Colon (tissue), 2 donors: Measurements from ENCODE around the gene ADAMTSL3.

Source experiments
- FAIRE-seq: peaks from 2 replicates; lab custom pipeline; 2012; peaks lifted over from hg19 to GRCh38; lab: Jason Lieb, UNC
- donor health status: control.
- donor health status: control.

Gene ADAMTSL3

GRCh38 chr15:83837945-83838571, 184.1 kb downstream of the ADAMTSL3 start:
- no peak for FAIRE-seq

- FAIRE-seq, result no peak
These were observed 184.8 kb downstream of the ADAMTSL3 start for GRCh38 chr15:83838763-83839162.

GRCh38 chr15:83842281-83842680, 188.4 kb downstream of the ADAMTSL3 start:
- no peak for FAIRE-seq

GRCh38 chr15:83843471-83843871, 189.5 kb downstream of the ADAMTSL3 start:
- FAIRE-seq, result no peak

GRCh38 chr15:83844742-83845141, 190.8 kb downstream of the ADAMTSL3 start:
- no peak for FAIRE-seq

GRCh38 chr15:83845230-83845629, 191.3 kb downstream of the ADAMTSL3 start:
- no peak for FAIRE-seq

- FAIRE-seq, result no peak
These were observed 192.9 kb downstream of the ADAMTSL3 start for GRCh38 chr15:83846847-83847246.

- FAIRE-seq, result no peak
These were observed 194.6 kb downstream of the ADAMTSL3 start for GRCh38 chr15:83848315-83849050.

- FAIRE-seq, result no peak
These were observed 196.1 kb downstream of the ADAMTSL3 start for GRCh38 chr15:83850015-83850414.

GRCh38 chr15:83850501-83851245, 196.8 kb downstream of the ADAMTSL3 start:
- FAIRE-seq, result no peak

- FAIRE-seq, result no peak
These were observed 199.3 kb downstream of the ADAMTSL3 start for GRCh38 chr15:83853232-83853631.

- no peak for FAIRE-seq
These were observed 200.4 kb downstream of the ADAMTSL3 start for GRCh38 chr15:83854321-83854720.

- no peak for FAIRE-seq
These were observed 201.2 kb downstream of the ADAMTSL3 start for GRCh38 chr15:83854950-83855707.

GRCh38 chr15:83855956-83856355, 202.0 kb downstream of the ADAMTSL3 start:
- FAIRE-seq, result no peak

GRCh38 chr15:83858820-83859505, 205.0 kb downstream of the ADAMTSL3 start:
- no peak for FAIRE-seq

- no peak for FAIRE-seq
These were observed 212.8 kb downstream of the ADAMTSL3 start for GRCh38 chr15:83866692-83867091.

- no peak for FAIRE-seq
These were observed 215.4 kb downstream of the ADAMTSL3 start for GRCh38 chr15:83869341-83869740.

GRCh38 chr15:83871808-83872559, 218.1 kb downstream of the ADAMTSL3 start:
- FAIRE-seq, result no peak

- no peak for FAIRE-seq
These were observed 220.0 kb downstream of the ADAMTSL3 start for GRCh38 chr15:83873966-83874365.

GRCh38 chr15:83880529-83880928, 226.6 kb downstream of the ADAMTSL3 start:
- no peak for FAIRE-seq

- FAIRE-seq, result no peak
These were observed 227.2 kb downstream of the ADAMTSL3 start for GRCh38 chr15:83881156-83881555.
